IPS DF 19.7 (cell line): ENCODE data around the gene PHB1.
"Not testable (repeated sequence)": the region's sequence is repeated elsewhere in the genome, so short reads cannot be mapped to it uniquely, and the experiment has no call there.

Experiments
- DNase-seq: peaks from one replicate; pipeline ENCODE4 v3.0.0-alpha.2; 2013; ENCODE audit warnings: low read depth, low spot score

The PHB1 gene

GRCh38 chr17:49406421-49407061 lies 8.1 kb downstream of the PHB1 start:
- no peak for DNase-seq

- no peak for DNase-seq
Observed at GRCh38 chr17:49404906-49405305, 9.8 kb downstream of the PHB1 start.

- no peak for DNase-seq
Observed at GRCh38 chr17:49404361-49404760, 10.3 kb downstream of the PHB1 start.

GRCh38 chr17:49403514-49404289 lies 11.0 kb downstream of the PHB1 start:
- no peak for DNase-seq

GRCh38 chr17:49402706-49403105 lies 12.0 kb downstream of the PHB1 start:
- DNase-seq, result no peak

- no peak for DNase-seq
Observed at GRCh38 chr17:49401971-49402611, 12.6 kb downstream of the PHB1 start.

GRCh38 chr17:49399995-49400394 lies 14.7 kb downstream of the PHB1 start:
- no peak for DNase-seq

- no peak for DNase-seq
Observed at GRCh38 chr17:49397586-49397985, 17.1 kb downstream of the PHB1 start.

GRCh38 chr17:49393491-49394255 lies 21.0 kb downstream of the PHB1 start:
- DNase-seq, result no peak

GRCh38 chr17:49390548-49391324 lies 23.9 kb downstream of the PHB1 start:
- no peak for DNase-seq

GRCh38 chr17:49389514-49390347 lies 25.0 kb downstream of the PHB1 start:
- not testable (repeated sequence) for DNase-seq

GRCh38 chr17:49388692-49389513 lies 25.8 kb downstream of the PHB1 start:
- no peak for DNase-seq

- DNase-seq, result no peak
Observed at GRCh38 chr17:49388290-49388640, 26.4 kb downstream of the PHB1 start.

- no peak for DNase-seq
Observed at GRCh38 chr17:49387498-49388289, 27.0 kb downstream of the PHB1 start.

- DNase-seq, result no peak
Observed at GRCh38 chr17:49386373-49386772, 28.3 kb downstream of the PHB1 start.

- no peak for DNase-seq
Observed at GRCh38 chr17:49384951-49385350, 29.7 kb downstream of the PHB1 start.

- no peak for DNase-seq
Observed at GRCh38 chr17:49383060-49383459, 31.6 kb downstream of the PHB1 start.

GRCh38 chr17:49382556-49382955 lies 32.1 kb downstream of the PHB1 start:
- DNase-seq, result no peak

GRCh38 chr17:49381793-49382192 lies 32.9 kb downstream of the PHB1 start:
- no peak for DNase-seq
